ENCODE results near the gene BAHCC1. TPM values are rescaled to one million over a fixed set of nuclear protein-coding genes. Genes with fewer than 3 reads are reported as not detected.

Gene BAHCC1
- total RNA-seq, 1 experiment from 2014 or later, result 8.7 TPM

- Histone ChIP-seq H3K27me3 (ENCODE audit: control insufficient read depth, insufficient read depth, low read length) (no peaks in the 10 kb centered on the region), H3K36me3 (replicated peaks; ENCODE audit: control insufficient read depth, insufficient read depth, low read length) (peaks cover 25% of the 10 kb centered on the region), H3K4me3 (ENCODE audit: insufficient read depth, low read depth, low read length) (peak overlapping the region; percentile 81)
- DNase-seq, result peak; percentile 92
Observed at GRCh38 chr17:81513372-81513752, 118.1 kb downstream of the BAHCC1 start.

GRCh38 chr17:81513753-81514488 lies 118.7 kb downstream of the BAHCC1 start:
- peaks cover 25% of the 10 kb centered on the region for H3K36me3 ChIP-seq (replicated peaks; ENCODE audit: control insufficient read depth, insufficient read depth, low read length)
- peaks cover 3% of the 10 kb centered on the region for H3K27me3 ChIP-seq (ENCODE audit: control insufficient read depth, insufficient read depth, low read length)
- peak; percentile 88 for DNase-seq

GRCh38 chr17:81514489-81514738 lies 119.2 kb downstream of the BAHCC1 start:
- Histone ChIP-seq H3K36me3 (replicated peaks; ENCODE audit: control insufficient read depth, insufficient read depth, low read length) (peaks cover 25% of the 10 kb centered on the region), H3K4me3 (ENCODE audit: insufficient read depth, low read depth, low read length) (peak overlapping the region; percentile 81), H3K27me3 (ENCODE audit: control insufficient read depth, insufficient read depth, low read length) (peaks cover 8% of the 10 kb centered on the region)
- DNase-seq, result peak; percentile 89

More at GRCh38 chr17:81513753-81514488, 118.7 kb downstream of the BAHCC1 start:
- peak overlapping the region; percentile 81 for H3K4me3 ChIP-seq (ENCODE audit: insufficient read depth, low read depth, low read length)

GRCh38 chr17:81514739-81515529 lies 119.7 kb downstream of the BAHCC1 start:
- Histone ChIP-seq H3K4me3 (ENCODE audit: insufficient read depth, low read depth, low read length) (peak overlapping the region; percentile 81), H3K27me3 (ENCODE audit: control insufficient read depth, insufficient read depth, low read length) (peaks cover 13% of the 10 kb centered on the region)
- DNase-seq, result peak; percentile 94

GRCh38 chr17:81515530-81516041 lies 120.3 kb downstream of the BAHCC1 start:
- peak; percentile 65 for DNase-seq
- H3K4me3 ChIP-seq (ENCODE audit: insufficient read depth, low read depth, low read length), result peak overlapping the region; percentile 81

More at GRCh38 chr17:81514739-81515529, 119.7 kb downstream of the BAHCC1 start:
- H3K36me3 ChIP-seq (replicated peaks; ENCODE audit: control insufficient read depth, insufficient read depth, low read length), result peaks cover 23% of the 10 kb centered on the region

More at GRCh38 chr17:81515530-81516041, 120.3 kb downstream of the BAHCC1 start:
- Histone ChIP-seq H3K36me3 (replicated peaks; ENCODE audit: control insufficient read depth, insufficient read depth, low read length) (peaks cover 17% of the 10 kb centered on the region), H3K27me3 (ENCODE audit: control insufficient read depth, insufficient read depth, low read length) (peaks cover 18% of the 10 kb centered on the region)

Other genes starting within 250 kb of the BAHCC1 start
- gene PVALEF, start 229.9 kb upstream of the BAHCC1 start, total RNA-seq (2014; rRNA removed; shearing (Covaris generic)), result not detected in 2 replicates
- gene AATK, start 229.2 kb upstream of the BAHCC1 start, total RNA-seq (2014; rRNA removed; shearing (Covaris generic)), result 1.5 and 2.0 TPM in 2 replicates
- gene CEP131, start 172.5 kb upstream of the BAHCC1 start, total RNA-seq (2014; rRNA removed; shearing (Covaris generic)), result 20.2 and 24.7 TPM in 2 replicates
- gene TEPSIN, start 156.4 kb upstream of the BAHCC1 start, total RNA-seq (2014; rRNA removed; shearing (Covaris generic)), result 18.1 and 19.8 TPM in 2 replicates
- gene NDUFAF8, start 156.1 kb upstream of the BAHCC1 start, total RNA-seq (2014; rRNA removed; shearing (Covaris generic)), result 32.6 and 38.8 TPM in 2 replicates
- 39.1 and 44.2 TPM in 2 replicates for gene SLC38A10, start 100.2 kb upstream of the BAHCC1 start, total RNA-seq (2014; rRNA removed; shearing (Covaris generic))
- gene ACTG1, start 117.3 kb downstream of the BAHCC1 start, total RNA-seq (2014; rRNA removed; shearing (Covaris generic)), result 5,543 and 5,789 TPM in 2 replicates
- 0.33 TPM in 1 of 2 replicates, not detected in the other for gene FSCN2, start 132.9 kb downstream of the BAHCC1 start, total RNA-seq (2014; rRNA removed; shearing (Covaris generic))
- gene FAAP100, start 156.9 kb downstream of the BAHCC1 start, total RNA-seq (2014; rRNA removed; shearing (Covaris generic)), result 40.4 and 46.6 TPM in 2 replicates
- 64.5 and 77.1 TPM in 2 replicates for gene NPLOC4, start 241.7 kb downstream of the BAHCC1 start, total RNA-seq (2014; rRNA removed; shearing (Covaris generic))
- gene TSPAN10, start 241.7 kb downstream of the BAHCC1 start, total RNA-seq (2014; rRNA removed; shearing (Covaris generic)), result 0.48 and 0.76 TPM in 2 replicates